Endothelial cell of umbilical vein (primary cell): ENCODE results near the gene ADAP2.

ENCODE experiments used
- CTCF ChIP-seq, 2 donors: IDR thresholded peaks; 1 replicate in 1 of 2; 2 replicates in 1 of 2; pipeline ENCODE4 v1.5.1; 2011; ENCODE audit warnings: low read length in 2 of 2, mild to moderate bottlenecking in 2 of 2, moderate library complexity in 2 of 2, control low read depth in 1 of 2, inconsistent platforms in 1 of 2, low read depth in 1 of 2; ENCODE audit not compliant: insufficient read depth in 1 of 2; ENCODE audit errors: extremely low read depth in 1 of 2
- EZH2 ChIP-seq: IDR thresholded peaks from 2 replicates; pipeline ENCODE4 v1.6.1; 2012; ENCODE audit warnings: borderline replicate concordance, low read depth, mild to moderate bottlenecking, moderate library complexity, low read length, inconsistent platforms; ENCODE audit not compliant: severe bottlenecking
- FOS ChIP-seq: IDR thresholded peaks from 2 replicates; pipeline ENCODE4 v1.6.1; 2011; ENCODE audit warnings: mild to moderate bottlenecking, low read length, moderate library complexity, borderline replicate concordance; ENCODE audit not compliant: insufficient read depth
- JUN ChIP-seq: IDR thresholded peaks from 2 replicates; pipeline ENCODE4 v1.6.1; 2011; ENCODE audit warnings: borderline replicate concordance, low read depth; ENCODE audit not compliant: insufficient read length, insufficient read depth
- MYC ChIP-seq: IDR thresholded peaks from one replicate; pipeline ENCODE4 v1.6.1; 2011; ENCODE audit warnings: mild to moderate bottlenecking, low read depth, low read length
- POLR2A ChIP-seq: IDR thresholded peaks from 2 replicates; pipeline ENCODE4 v1.6.1; 2012; ENCODE audit warnings: low read depth, mild to moderate bottlenecking, control low read depth, low read length
- POLR2AphosphoS5 ChIP-seq: IDR thresholded peaks from 2 replicates; pipeline ENCODE4 v1.6.1; 2012; ENCODE audit warnings: low read depth, mild to moderate bottlenecking, control low read depth, low read length, moderate library complexity; ENCODE audit not compliant: insufficient read depth
- TF ChIP-seq, protein P1 (sequence below): IDR thresholded peaks from 2 replicates; pipeline ENCODE4 v1.6.1; 2011; ENCODE audit not compliant: insufficient read depth, insufficient read length

DNA sequence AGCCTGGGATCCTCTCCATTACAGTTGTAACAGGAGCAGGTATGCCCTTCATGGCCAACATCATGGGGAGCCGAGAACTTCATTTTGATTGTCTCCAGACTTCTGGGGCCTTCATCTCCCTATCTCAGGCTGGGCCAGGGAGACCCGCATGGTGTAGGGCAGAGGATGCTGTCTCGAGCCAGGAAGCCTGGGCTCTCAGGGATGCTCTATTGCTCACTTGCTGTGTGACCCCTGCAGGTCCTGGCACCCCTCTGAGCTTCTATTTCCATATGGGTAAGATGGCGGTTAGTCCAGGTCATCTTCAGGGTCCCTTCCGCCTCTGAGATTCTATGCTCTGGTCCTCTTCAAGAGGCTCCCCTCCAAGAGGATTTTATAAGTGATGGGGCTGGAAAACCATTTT is 28.4 kb downstream of the ADAP2 start:
- no peak for TF ChIP-seq CTCF (IDR thresholded peaks at IDR 0.05; ENCODE audit: extremely low read depth in 1 of 2, insufficient read depth in 1 of 2, low read depth in 1 of 2, low read length in 2 of 2)
- TF ChIP-seq MYC: no peak
- TF ChIP-seq, protein P1, sequence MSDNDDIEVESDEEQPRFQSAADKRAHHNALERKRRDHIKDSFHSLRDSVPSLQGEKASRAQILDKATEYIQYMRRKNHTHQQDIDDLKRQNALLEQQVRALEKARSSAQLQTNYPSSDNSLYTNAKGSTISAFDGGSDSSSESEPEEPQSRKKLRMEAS: no peak
- TF ChIP-seq POLR2A: no peak
- TF ChIP-seq EZH2: no peak
- no peak for TF ChIP-seq FOS
- no peak for TF ChIP-seq POLR2AphosphoS5
- no peak for TF ChIP-seq JUN
